Stimulated activated CD8-positive, alpha-beta memory T cell treated with anti-CD3 and anti-CD28 coated beads, Interleukin-4, amount 100 ng/mL, for 24 hours (primary cell): ENCODE results near the gene PPP1R12A.
"Not testable (repeated sequence)": the region's sequence is repeated elsewhere in the genome, so short reads cannot be mapped to it uniquely, and the experiment has no call there.

Experiments used
- DNase-seq: peaks from one replicate; pipeline ENCODE4 v3.0.0-alpha.2; 2020; ENCODE audit warnings: low read depth

The PPP1R12A gene

DNA sequence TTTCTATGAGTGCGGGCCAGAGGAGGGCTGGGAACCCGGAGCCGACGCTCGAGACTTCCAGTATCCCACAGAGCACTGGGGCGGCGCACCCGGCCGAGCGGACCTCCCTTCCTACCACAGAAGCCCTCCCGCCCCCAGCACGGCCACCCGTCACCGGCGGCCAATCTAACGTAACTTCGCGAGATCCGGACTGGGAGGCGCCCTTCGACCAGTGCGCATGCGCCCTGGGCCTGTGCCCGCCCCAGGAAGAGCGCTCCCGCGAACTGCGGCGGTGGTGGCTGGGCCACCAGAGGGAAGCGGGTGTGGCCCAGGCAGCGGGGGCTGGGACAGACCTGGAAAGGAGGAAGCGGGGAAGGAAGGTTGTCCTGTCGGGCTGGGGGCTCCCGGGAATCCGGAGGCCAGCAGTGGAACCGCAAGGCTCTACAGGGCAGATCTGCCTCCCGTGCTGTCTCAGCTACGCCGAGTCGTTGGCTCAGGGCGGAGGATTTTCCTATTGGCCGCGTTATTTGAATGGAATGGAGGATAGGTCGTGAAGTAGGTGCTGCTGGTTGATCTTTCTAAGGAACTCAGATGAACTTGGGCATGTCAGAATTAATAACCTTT is at the start of gene PPP1R12A:
PPP1R12A (minus strand) TSS at position 77 of the 603 bp plus-strand sequence. CDS start 166 bp downstream, outside the sequence.
- peak; percentile 93 for DNase-seq

DNA sequence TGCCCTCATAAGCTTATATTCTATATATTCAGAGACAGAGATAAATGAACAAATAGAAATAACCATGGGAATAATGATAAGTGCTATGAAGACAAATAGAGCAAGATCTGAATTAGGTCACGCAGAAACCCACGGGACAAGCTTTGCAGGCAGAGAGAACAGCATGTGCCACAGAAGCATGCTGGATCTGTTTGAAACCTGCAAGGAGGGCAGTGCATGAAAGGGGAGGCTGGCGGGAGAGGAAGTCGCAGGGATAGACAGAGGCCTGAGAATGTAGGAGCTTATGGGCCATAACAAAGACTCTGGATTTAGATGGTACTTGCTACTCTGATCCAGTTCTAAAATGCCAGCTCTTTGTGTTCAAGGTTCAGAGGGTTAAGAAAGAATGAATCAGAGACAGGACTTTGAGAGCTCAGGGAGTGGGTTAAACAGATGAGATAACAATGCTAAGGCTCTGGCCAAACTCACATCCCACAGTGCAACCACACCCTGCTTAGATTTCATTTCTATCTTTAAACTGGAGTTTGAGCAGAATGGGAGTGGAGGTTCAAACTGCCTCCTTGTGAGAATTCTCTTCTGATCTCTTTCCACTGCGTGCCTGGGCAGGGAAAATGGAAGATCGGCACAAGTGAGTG is 49.2 kb upstream of the PPP1R12A start:
- no peak for DNase-seq

DNA sequence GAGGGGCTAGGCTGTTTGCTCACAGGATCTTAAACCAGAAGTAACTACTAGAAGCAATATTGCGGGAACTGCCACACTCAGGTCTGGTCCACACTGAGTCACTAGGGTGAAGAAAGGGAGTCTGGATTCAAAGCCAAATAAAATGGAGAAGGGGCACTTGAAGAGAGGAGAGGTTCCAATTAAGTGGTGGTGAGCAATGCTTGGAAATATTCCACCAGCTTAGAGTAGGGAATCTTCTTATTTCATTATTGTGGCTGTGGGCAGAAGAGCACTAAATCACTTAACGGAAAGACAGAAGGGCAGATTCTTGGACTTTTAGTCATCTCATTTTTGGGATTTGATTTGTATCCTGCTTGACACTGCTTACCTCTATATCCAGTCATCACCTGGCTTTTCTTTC is 48.6 kb upstream of the PPP1R12A start:
- no peak for DNase-seq

DNA sequence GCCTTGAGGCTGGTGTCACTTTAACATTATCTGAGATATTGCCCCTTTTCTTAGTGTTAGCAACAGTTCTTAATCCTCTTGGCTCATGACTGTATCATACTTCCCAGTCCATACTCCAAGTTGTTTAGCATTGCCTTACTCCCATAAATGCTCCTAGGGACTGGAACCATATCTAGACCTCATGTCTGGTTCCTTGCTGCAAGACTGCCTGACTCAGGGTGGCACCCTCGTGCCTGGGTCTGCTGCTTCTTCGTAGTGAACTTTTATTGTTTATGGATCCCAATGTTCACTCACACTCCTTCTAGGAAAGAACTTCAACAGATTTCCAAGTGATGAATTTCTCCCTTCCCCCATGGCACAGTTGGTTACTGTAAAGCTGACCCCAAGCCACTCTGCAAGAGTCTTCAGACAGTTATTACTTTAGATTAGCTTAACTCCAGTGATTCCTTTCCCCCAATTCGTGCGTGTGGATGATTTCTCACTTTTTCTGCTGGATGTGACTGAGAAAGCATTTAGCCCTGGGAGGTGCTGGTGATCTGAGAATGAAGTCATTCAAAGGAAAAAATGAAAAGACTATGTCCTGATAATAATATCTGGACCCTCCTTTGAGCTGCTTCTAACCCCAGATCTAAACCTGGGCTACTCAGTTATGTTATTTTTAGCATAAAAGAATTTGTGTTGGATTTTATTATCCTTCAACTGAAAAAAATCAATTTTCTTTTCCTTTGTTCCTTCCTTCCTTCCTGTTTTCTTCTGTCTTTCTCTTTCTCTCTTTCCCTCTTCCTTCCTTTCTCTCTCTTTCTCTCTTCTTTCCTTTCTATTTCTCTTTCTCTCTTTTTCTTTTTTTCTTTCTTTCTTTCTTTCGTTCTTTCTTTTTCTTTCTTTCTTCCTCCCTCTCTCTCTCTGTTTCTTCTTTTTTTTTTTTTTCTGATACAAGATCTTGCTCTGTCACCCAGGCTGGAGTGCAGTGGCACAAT is 47.5 kb upstream of the PPP1R12A start:
- DNase-seq: no peak

DNA sequence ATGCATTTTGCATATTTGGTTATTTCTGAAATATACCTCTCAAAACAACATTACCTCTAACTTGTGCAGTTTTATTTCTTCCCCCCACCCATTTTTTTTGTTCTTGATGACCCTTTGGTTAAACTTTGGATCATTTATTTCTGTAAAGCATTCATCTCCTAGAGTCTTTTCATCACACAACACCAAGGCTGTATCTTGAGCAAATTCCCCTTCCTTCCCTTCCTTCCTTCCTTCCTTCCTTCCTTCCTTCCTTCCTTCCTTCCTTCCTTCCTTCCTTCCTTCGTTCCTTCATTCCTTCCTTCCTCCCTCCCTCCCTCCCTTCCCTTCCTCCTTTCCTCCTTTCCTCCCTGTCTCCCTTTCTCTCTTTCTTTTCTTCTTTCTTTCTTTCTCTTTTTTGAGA is 43.8 kb upstream of the PPP1R12A start:
- DNase-seq: no peak

DNA sequence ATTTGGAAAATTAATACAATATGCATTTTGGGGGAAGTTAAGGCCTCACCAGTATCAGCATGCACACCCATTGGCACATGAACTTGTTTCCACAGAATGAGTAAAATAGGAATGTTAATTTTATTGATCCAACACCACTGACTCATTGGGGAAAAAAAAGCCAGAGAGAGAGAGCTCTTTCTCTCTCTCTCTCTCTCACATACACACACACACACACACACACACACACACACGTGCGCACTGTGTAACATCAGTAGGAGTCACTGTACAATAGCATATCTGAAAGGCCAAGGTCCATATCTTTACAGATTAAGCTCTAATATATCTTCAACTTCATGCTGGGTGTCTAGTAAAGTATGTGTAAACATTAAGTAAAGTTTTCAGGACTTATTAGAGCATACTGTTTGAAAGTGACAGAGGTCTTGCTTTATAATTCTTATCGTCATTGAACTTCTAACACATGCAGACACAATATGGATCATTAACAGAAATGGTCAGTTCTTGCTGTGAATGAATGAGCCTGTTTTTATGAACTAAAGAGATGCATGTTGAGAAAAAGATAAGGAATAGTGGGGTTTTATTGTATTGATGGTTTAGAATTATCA is 43.1 kb upstream of the PPP1R12A start:
- not testable (repeated sequence) for DNase-seq

DNA sequence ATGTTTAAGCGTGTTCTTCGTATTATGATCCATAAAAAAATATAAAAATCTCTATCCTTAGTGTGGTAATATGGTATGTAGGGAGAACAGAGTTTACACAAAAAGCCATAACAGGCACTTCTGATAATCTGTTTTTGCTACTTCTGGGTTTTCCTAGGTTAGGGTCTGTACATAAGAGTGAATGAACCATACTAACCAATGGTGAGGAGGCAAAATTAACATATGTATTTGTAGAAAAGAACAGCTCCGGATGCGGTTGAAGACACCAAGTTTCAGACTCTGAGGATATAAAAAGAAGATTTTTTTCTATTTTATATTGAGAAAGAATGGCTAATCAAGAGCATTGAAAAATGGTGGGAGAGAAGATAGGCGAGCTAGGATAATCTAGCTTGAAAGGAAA is 40.2 kb upstream of the PPP1R12A start:
- no peak for DNase-seq

DNA sequence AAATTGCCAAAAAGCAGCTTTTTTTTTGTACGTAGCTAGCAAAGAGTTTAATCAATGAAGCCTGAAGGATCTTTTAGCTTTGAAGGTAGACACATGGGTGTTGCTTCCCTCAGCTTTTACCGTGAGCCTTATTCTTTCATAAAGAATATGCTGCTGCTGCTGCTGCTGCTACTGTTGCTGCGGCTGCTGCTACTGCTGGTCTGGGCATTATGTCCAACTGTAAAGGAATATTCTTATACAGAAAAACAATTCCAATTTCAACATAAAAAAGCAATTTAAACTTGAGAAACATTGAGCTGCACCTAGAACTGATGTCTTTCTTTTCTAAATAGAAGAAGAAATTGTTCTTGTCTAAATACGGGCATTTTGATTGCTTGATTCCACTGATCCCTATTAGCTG is 38.9 kb upstream of the PPP1R12A start:
- DNase-seq: no peak

DNA sequence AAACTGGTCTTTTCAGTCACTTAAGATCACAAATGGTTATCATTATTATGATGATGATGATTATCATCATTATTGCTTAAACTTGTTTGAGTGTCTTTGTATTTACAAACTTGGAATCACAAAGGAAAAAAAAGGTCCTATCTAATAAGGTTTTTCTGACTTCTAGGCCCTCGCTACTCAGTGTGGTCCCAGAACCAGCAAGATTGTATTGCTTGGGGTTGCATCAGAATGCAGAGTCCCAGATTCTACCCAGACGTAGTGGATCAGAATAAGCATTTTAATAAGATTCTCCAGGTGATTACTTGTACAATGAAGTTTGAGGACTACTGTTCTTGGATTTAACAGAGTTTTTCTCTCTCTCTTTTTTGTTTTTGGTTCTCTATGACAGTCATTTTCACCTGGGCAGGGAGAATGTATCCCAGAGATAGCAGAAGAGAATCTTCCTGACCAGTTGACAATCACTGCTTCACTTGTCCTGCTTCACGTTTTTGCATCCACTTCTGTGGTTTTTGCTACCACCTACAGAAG is 29.3 kb upstream of the PPP1R12A start:
- DNase-seq: no peak

DNA sequence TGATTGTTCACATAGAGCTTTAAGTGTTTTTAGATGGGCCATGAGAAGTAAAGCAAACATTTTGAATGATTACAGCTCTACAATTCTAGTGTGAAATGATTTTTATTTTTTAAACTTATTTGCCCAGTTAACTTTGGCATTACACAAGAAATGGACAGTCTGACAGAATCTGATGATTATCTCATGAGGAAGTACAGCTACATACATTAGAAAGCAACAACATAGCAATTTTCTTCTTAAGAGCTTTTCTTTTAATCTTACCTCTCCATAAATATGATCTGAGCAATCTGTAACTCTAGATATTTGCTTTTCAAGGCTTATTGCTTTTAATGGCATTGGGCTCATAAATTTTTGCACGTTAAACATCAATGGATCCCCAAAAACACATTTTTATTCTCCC is 26.5 kb upstream of the PPP1R12A start:
- DNase-seq: no peak

DNA sequence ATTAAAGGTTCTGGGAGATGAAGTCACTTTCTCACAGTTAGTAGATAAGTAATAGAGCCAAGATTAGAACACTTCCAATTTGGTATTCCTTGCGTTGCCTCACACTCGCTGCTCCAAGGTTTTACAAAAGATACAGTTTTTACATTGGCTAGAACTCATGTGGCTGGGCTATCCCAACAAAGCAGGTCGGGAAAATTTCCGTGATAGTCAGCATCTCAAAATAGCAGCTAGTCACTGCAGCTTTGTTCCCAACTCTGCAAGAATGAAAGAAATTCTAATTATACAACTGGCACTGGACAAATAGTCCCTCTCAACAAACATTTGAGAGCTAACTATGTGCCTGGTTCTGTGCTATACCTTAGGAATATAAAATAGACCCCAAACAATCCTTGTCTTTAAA is 24.6 kb upstream of the PPP1R12A start:
- no peak for DNase-seq

DNA sequence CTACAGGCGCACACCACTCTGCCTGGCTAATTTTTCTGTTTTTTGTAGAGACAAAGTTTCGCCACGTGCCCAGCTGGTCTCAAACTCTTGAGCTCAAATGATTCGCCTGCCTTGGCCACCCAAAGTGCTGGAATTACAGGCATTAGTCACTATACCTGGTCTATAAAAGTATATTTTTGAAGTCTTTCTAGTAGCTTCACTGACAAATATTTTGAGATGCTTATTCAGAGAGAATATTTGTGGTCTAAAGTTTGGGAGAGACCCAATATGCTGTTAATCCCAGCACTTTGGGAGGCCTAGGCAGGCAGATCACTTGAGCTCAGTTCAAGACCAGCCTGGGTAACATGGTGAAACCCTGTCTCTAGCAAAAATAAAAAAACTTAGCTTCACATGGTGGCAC is 22.0 kb upstream of the PPP1R12A start:
- DNase-seq: no peak

DNA sequence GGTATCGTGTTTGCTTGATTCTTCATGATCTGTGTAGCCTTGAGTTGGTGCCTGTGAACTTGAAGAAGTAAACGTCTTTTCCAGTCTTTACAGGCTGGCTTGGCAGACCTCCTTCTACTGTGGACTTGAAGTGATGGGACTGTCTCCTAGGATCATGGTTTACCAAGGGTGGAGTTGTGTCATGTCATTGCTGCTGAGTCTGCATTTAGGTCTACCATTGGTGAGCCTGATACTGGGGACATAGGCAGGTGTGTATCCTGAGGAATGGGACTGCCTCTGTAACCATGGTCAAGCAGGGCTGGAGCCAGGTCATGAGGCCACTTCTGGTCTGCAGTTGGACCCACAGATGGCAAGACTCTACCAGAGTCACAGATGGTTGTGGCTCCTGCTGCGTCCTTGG is 20.7 kb upstream of the PPP1R12A start:
- DNase-seq: no peak

DNA sequence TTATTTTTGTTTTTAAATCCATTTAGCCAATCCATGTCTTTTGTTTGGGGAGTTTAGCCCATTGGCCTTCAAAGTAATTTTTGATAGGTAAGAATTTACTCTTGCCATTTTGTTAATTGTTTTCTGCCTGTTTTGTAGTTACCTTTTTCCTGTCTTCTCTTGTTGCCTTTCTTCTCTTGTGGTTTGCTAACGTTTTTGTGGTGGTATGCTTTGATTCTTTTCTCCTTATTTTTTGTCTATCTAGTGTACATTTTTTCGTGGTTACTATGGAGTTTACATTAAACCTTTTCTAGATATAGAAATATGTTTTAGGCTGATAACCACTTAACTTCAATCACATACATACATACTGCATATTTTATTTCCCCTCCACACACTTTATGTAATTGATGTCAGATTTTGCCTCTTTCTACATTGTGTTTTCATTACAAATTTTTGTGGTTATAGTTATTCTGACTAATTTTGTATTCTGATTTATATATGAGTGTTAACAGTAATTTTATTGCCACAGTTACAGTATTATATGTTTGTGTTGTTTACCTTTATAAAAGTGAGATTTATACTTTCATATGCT is 19.2 kb upstream of the PPP1R12A start:
- no peak for DNase-seq

DNA sequence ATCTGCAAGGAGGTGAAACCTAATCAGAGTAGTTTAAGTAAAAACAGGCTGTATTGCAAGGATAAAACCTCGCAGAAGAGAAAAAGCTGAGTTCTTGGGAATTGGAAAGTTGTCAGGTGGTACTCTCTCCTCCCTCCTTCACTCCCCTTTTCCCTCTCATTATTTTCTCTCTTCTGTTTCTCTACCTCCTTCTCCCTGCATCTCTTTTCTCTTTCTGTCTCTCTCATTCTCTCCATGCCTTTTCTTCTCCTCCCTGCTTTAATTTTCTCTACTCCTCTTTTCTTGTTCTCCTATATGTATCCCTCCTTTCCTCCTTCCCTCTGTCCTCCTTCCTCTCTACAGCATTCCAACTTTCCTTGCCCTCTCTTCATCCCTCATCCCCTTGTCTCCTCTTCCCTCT is 14.2 kb upstream of the PPP1R12A start:
- DNase-seq: no peak

DNA sequence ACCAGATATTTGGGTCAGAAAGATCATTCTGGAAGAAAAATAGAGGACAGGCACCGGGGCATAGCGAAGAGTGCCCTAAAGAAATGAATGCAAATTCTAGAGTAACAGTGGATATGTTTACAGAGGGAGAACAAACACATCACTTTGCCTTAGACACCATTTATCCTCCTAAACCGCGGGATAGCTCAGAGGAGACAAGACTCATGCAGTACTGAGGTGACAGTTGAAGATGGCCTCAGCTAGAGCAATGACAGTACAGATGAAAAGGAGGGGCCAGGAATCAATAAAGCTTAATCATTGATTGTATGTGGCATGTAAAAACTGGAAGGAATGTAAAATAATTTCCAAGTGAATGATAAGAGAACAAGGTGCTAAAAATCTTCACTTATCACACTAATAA is 10.5 kb upstream of the PPP1R12A start:
- no peak for DNase-seq

DNA sequence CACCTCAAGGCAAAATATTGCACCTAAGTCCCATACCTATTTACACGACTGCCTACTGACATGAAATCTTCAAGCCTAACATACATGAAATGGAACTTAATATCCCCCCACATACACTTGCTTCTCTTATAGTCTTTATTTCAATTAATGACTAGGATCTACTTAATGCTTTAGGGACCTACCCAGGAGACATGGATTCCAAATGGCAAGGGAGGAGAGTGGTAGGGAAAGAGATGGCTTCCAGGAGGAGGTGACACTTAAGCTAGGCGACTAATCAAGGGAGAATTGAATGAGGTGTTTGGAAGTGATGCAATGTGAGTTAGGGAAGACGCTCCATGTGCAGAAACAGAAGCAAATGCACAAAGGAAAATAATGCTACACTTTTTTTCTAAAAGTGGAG is 9.7 kb upstream of the PPP1R12A start:
- DNase-seq: no peak

DNA sequence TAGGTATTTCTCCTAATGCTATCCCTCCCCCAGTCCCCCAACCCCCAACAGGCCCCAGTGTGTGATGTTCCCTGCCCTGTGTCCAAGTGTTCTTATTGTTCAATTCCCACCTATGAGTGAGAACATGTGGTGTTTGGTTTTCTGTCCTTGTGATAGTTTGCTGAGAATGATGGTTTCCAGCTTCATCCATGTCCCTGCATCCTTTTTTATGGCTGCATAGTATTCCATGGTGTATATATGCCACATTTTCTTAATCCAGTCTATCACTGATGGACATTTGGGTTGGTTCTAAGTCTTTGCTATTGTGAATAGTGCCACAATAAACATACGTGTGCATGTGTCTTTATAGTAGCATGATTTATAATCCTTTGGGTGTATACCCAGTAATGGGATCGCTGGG is 7.9 kb upstream of the PPP1R12A start:
- not testable (repeated sequence) for DNase-seq

DNA sequence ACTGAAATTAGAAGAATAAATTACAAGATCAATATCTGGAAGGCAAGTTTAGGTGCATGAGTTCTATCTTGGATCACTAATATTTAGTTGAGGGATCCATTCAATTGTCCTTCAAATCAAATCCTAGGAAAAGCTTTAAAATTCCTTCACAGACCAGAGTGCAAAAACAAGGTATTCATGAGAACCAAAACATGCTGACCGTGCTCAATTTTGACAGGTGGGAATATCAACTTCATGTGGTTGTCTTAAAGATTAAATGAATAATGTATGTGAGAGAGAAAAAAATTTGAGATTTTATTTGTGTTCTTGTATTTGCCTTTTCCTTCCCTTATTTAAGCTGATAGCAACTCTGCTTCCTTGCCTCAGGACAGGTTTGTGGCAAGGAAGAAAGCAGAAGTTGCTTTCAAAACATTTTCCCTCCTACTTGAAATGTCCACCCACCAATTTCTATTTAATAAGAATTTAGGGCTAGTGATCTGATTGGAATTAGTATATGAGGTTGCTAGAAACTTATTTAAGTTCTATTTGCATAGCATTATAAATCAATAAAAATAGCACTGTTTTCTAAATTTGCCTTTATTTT is 4.9 kb upstream of the PPP1R12A start:
- no peak for DNase-seq

DNA sequence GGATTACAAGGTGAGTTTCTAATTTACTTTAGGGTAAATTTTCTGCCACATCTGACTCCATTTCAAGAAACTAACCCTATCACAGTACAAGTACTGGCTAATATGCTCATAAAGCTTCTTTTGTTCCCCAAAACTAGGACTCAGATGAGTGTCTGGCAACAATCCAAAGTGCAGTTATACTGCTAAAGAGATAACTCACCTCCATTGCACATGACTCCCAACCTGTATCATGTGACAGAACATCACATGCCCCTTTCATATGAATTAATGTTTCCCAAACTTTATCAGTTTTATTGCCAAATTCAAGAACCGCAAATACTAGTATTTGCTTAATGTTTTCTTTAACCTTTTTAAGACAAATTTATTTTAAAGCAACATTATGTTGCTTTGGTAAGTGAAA is 3.9 kb upstream of the PPP1R12A start:
- DNase-seq: no peak

DNA sequence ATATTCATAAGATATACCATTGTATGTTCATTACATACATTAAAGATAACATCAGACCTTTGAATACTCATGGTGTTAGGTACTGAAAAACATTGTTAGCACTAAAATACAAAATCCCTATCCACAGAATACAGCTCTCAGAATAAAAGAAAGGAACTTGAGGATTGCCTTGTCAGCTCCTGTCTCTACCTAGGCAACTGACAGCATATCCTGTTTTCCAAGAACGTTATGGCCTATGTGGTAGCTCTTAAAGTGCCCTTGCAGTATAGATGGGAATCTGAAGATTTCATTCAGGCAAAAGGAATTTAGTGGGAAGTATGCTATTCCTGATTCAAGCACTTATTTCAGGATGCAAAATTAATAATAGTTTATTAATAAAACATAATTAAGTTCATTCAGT is 1.8 kb upstream of the PPP1R12A start:
- DNase-seq: no peak
